SK-N-SH (cell line): ENCODE results near the gene IGSF1.
"Not testable (repeated sequence)": the region's sequence is repeated elsewhere in the genome, so short reads cannot be mapped to it uniquely, and the experiment has no call there.

Experiments
- CHD2 ChIP-seq: fragments of 150-350 bp; IDR thresholded peaks from 2 replicates; pipeline ENCODE4 v1.6.1; 2018; ENCODE audit warnings: low read length; ENCODE audit not compliant: partially characterized antibody
- CTCF ChIP-seq: fragments of 200-600 bp; sonication (generic); IDR thresholded peaks from 2 replicates; pipeline ENCODE4 v1.6.1; 2017; ENCODE audit warnings: antibody characterized with exemption, mild to moderate bottlenecking, moderate library complexity
- FOSL2 ChIP-seq: IDR thresholded peaks from 2 replicates; pipeline ENCODE4 v1.4.0; 2012; ENCODE audit warnings: low read depth, mild to moderate bottlenecking, moderate library complexity, borderline replicate concordance
- IRF3 ChIP-seq: fragments of 150-350 bp; IDR thresholded peaks from 2 replicates; pipeline ENCODE4 v1.6.1; 2016; ENCODE audit warnings: mild to moderate bottlenecking, low read depth, low read length
- MXI1 ChIP-seq: IDR thresholded peaks from 2 replicates; pipeline ENCODE4 v1.6.1; 2012; ENCODE audit warnings: mild to moderate bottlenecking, low read depth, low read length, improper control_type of control experiment
- REST ChIP-seq: IDR thresholded peaks from 2 replicates; pipeline ENCODE4 v1.6.1; 2012; ENCODE audit warnings: mild to moderate bottlenecking, low read depth, low read length, moderate library complexity
- TEAD4 ChIP-seq: IDR thresholded peaks from 2 replicates; pipeline ENCODE4 v1.4.0; 2012; ENCODE audit warnings: mild to moderate bottlenecking, borderline replicate concordance; ENCODE audit not compliant: insufficient read depth
- YY1 ChIP-seq: IDR thresholded peaks from 2 replicates; pipeline ENCODE4 v1.4.0; 2012; ENCODE audit warnings: low read depth, mild to moderate bottlenecking
- TF ChIP-seq, protein P1 (sequence below): fragments of 150-350 bp; IDR thresholded peaks from 2 replicates; pipeline ENCODE4 v1.6.1; 2017; ENCODE audit warnings: antibody characterized with exemption, low read length, low read depth, borderline replicate concordance

DNA sequence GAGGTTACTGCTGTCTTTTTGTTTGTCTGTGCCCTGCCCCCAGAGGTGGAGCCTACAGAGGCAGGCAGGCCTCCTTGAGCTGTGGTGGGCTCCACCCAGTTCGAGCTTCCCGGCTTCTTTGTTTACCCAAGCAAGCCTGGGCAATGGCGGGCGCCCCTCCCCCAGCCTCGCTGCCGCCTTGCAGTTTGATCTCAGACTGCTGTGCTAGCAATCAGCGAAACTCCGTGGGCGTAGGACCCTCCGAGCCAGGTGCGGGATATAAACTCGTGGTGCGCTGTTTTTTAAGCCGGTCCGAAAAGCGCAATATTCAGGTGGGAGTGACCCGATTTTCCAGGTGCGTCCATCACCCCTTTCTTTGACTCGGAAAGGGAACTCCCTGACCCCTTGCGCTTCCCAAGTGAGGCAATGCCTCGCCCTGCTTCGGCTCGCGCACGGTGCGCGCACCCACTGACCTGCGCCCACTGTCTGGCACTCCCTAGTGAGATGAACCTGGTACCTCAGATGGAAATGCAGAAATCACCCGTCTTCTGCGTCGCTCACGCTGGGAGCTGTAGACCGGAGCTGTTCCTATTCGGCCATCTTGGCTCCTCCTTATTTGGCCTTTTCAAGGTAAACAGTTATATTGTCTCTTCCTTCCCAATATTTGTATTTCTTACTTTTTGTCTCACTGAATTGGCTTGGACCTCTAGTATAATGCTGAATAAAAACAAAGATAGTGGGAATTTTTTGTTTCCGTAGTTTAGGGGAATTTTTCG, 37.9 kb downstream of the IGSF1 start:
- not testable (repeated sequence) for TF ChIP-seq CTCF, REST, YY1, MXI1, IRF3, CHD2, FOSL2, TEAD4
- TF ChIP-seq, protein P1, sequence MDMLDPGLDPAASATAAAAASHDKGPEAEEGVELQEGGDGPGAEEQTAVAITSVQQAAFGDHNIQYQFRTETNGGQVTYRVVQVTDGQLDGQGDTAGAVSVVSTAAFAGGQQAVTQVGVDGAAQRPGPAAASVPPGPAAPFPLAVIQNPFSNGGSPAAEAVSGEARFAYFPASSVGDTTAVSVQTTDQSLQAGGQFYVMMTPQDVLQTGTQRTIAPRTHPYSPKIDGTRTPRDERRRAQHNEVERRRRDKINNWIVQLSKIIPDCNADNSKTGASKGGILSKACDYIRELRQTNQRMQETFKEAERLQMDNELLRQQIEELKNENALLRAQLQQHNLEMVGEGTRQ = not testable (repeated sequence)
